Transverse colon (tissue), 4 donors: ENCODE results near the gene DDN.

ENCODE experiments used
- CTCF ChIP-seq, 5 experiments: fragments of 200-600 bp in 3 of 5; fragments of 450-650 bp in 2 of 5; sonication (generic) in 3 of 5; IDR thresholded peaks; 1 replicate in 2 of 5; 2 replicates in 3 of 5; pipeline ENCODE4 v1.5.1; 2016 to 2017; ENCODE audit warnings: antibody characterized with exemption in 5 of 5, inconsistent platforms in 3 of 5, mild to moderate bottlenecking in 2 of 5, moderate library complexity in 1 of 5
- POLR2AphosphoS5 ChIP-seq, 3 donors: sonication (generic); formaldehyde crosslinking; IDR thresholded peaks; one replicate each; pipeline ENCODE4 v1.6.1; 2016; ENCODE audit warnings: antibody characterized with exemption in 3 of 3

- TF ChIP-seq POLR2AphosphoS5 (IDR thresholded peaks at IDR 0.05) (no peak), CTCF (IDR thresholded peaks at IDR 0.05) (no peak)
Observed at GRCh38 chr12:49039421-49040363, 40.5 kb upstream of the DDN start.
